Mesodermal cell (in vitro differentiated cells): ENCODE data around the gene ZNF106. TPM values are rescaled to one million over a fixed set of nuclear protein-coding genes. Genes with fewer than 3 reads are reported as not detected.

Experiments
- H3K27ac ChIP-seq: 2 replicates; pipeline ENCODE4 v1.7.0; 2013; ENCODE audit warnings: mild to moderate bottlenecking, low read depth, low read length, moderate library complexity; ENCODE audit not compliant: severe bottlenecking
- H3K36me3 ChIP-seq: 2 replicates; pipeline ENCODE4 v1.7.1; 2013; ENCODE audit warnings: mild to moderate bottlenecking, low read length, moderate library complexity; ENCODE audit not compliant: control insufficient read depth, insufficient read depth
- H3K4me1 ChIP-seq: one replicate; pipeline ENCODE4 v1.7.1; 2013; ENCODE audit warnings: mild to moderate bottlenecking, low read length; ENCODE audit not compliant: insufficient read depth, control insufficient read depth, poor library complexity, severe bottlenecking
- H3K4me3 ChIP-seq: 2 replicates; pipeline ENCODE4 v1.7.0; 2013; ENCODE audit warnings: low read length, control low read depth, mild to moderate bottlenecking; ENCODE audit not compliant: insufficient read depth, poor library complexity, severe bottlenecking; ENCODE audit errors: extremely low read depth
- H3K9me3 ChIP-seq: 2 replicates; pipeline ENCODE4 v1.7.1; 2013; ENCODE audit warnings: mild to moderate bottlenecking, low read length, moderate library complexity; ENCODE audit not compliant: control insufficient read depth
- WGBS, 2 experiments: methylation state at CpG; one replicate each; pipeline ENCODE4 v1.1.5; 2013; ENCODE audit warnings: missing lambda C conversion rate in 2 of 2; ENCODE audit not compliant: insufficient coverage in 2 of 2; 5-methylcytosine and 5-hydroxymethylcytosine counted together
- polyA plus RNA-seq, 2 experiments: library from polyadenylated mRNA; stranded (reverse); fragments of 50-300 nt; gene quantifications; one replicate each; pipeline ENCODE4 v1.2.3, GENCODE V29; 2013

The ZNF106 gene
- 31.0 TPM for polyA plus RNA-seq (2013, experiment 1 of 2)
- 25.8 TPM for polyA plus RNA-seq (2013, experiment 2 of 2)

GRCh38 chr15:42490671-42491538, at the start of gene ZNF106:
TSS of gene ZNF106 (minus strand) at chr15:42491141. CDS start at chr15:42472289, 18,852 bp downstream.
- 0 to 1% methylated on average over 46 to 47 of the region's 51 CpGs for WGBS, 2 experiments

GRCh38 chr15:42533246-42533645, 42.3 kb upstream of the ZNF106 start:
- no CpG with 5 or more reads among the region's 1 CpG for WGBS, 2 experiments
- H3K4me1 ChIP-seq, result no peaks in the 10 kb centered on the region
- H3K4me3 ChIP-seq, result no peak overlapping the region
- peaks cover 46% of the 10 kb centered on the region for H3K36me3 ChIP-seq
- no peaks in the 10 kb centered on the region for H3K9me3 ChIP-seq
- no peak overlapping the region for H3K27ac ChIP-seq

More at GRCh38 chr15:42490671-42491538, at the start of gene ZNF106:
- no peaks in the 10 kb centered on the region for H3K9me3 ChIP-seq
- H3K4me3 ChIP-seq, result peak within 1 kb of the TSS; percentile 80
- peak within 1 kb of the TSS; percentile 99 for H3K27ac ChIP-seq
- H3K4me1 ChIP-seq, result peaks cover 10% of the 10 kb centered on the region
- H3K36me3 ChIP-seq, result peaks cover 11% of the 10 kb centered on the region

GRCh38 chr15:42528970-42529369, 38.0 kb upstream of the ZNF106 start:
- Histone ChIP-seq H3K36me3 (peaks cover 57% of the 10 kb centered on the region), H3K4me1 (no peaks in the 10 kb centered on the region), H3K4me3 (no peak overlapping the region), H3K27ac (no peak overlapping the region), H3K9me3 (no peaks in the 10 kb centered on the region)
- 89 to 100% methylated on average over 2 of the region's 3 CpGs for WGBS, 2 experiments

GRCh38 chr15:42523331-42523730, 32.4 kb upstream of the ZNF106 start:
- Histone ChIP-seq H3K4me1 (no peaks in the 10 kb centered on the region), H3K9me3 (no peaks in the 10 kb centered on the region), H3K4me3 (no peak overlapping the region), H3K36me3 (peaks cover 72% of the 10 kb centered on the region), H3K27ac (no peak overlapping the region)
- WGBS, 2 experiments, result 80 to 100% methylated on average over 1 of the region's 2 CpGs

- WGBS, 2 experiments, result no CpG with 5 or more reads among the region's 4 CpGs
- Histone ChIP-seq H3K36me3 (peaks cover 65% of the 10 kb centered on the region), H3K27ac (no peak overlapping the region), H3K4me3 (no peak overlapping the region), H3K9me3 (no peaks in the 10 kb centered on the region), H3K4me1 (peaks cover 6% of the 10 kb centered on the region)
Observed at GRCh38 chr15:42511007-42511391, 20.1 kb upstream of the ZNF106 start.

GRCh38 chr15:42510258-42511006, 19.5 kb upstream of the ZNF106 start:
- H3K36me3 ChIP-seq, result peaks cover 59% of the 10 kb centered on the region
- no peaks in the 10 kb centered on the region for H3K9me3 ChIP-seq
- H3K27ac ChIP-seq, result no peak overlapping the region
- no peak overlapping the region for H3K4me3 ChIP-seq
- 100% methylated on average over 1 of the region's 4 CpGs; no CpG with 5 or more reads in 1 of the 2 experiments for WGBS, 2 experiments
- H3K4me1 ChIP-seq, result peaks cover 6% of the 10 kb centered on the region

GRCh38 chr15:42508263-42508690, 17.3 kb upstream of the ZNF106 start:
- no peaks in the 10 kb centered on the region for H3K9me3 ChIP-seq

GRCh38 chr15:42507514-42507913, 16.6 kb upstream of the ZNF106 start:
- Histone ChIP-seq H3K4me1 (peaks cover 6% of the 10 kb centered on the region), H3K27ac (no peak overlapping the region), H3K4me3 (no peak overlapping the region), H3K36me3 (peaks cover 48% of the 10 kb centered on the region), H3K9me3 (no peaks in the 10 kb centered on the region)
- 80 to 100% methylated on average over 1 of the region's 4 CpGs for WGBS, 2 experiments

More at GRCh38 chr15:42508263-42508690, 17.3 kb upstream of the ZNF106 start:
- Histone ChIP-seq H3K36me3 (peaks cover 49% of the 10 kb centered on the region), H3K27ac (no peak overlapping the region), H3K4me3 (no peak overlapping the region), H3K4me1 (peaks cover 6% of the 10 kb centered on the region)
- WGBS, 2 experiments, result 89 to 99% methylated on average over 8 of the region's 9 CpGs

- Histone ChIP-seq H3K4me3 (no peak overlapping the region), H3K9me3 (no peaks in the 10 kb centered on the region), H3K27ac (no peak overlapping the region), H3K4me1 (no peaks in the 10 kb centered on the region), H3K36me3 (peaks cover 47% of the 10 kb centered on the region)
- WGBS, 2 experiments, result 100% methylated on average over 1 of the region's 3 CpGs; no CpG with 5 or more reads in 1 of the 2 experiments
Observed at GRCh38 chr15:42504631-42505030, 13.7 kb upstream of the ZNF106 start.

- Histone ChIP-seq H3K36me3 (peaks cover 49% of the 10 kb centered on the region), H3K27ac (no peak overlapping the region), H3K4me1 (peaks cover 4% of the 10 kb centered on the region), H3K4me3 (no peak overlapping the region), H3K9me3 (no peaks in the 10 kb centered on the region)
- 100% methylated on average over 1 of the region's 1 CpG for WGBS, 2 experiments
Observed at GRCh38 chr15:42503825-42504224, 12.9 kb upstream of the ZNF106 start.
